GM19452 (cell line): ENCODE measurements around the gene JARID2.
"Not testable (repeated sequence)": the region's sequence is repeated elsewhere in the genome, so short reads cannot be mapped to it uniquely, and the experiment has no call there.

Experiments used
- ATAC-seq: cut with Tn5 transposase; IDR thresholded peaks from one replicate; pipeline ENCODE4 v1.9.1; 2021; ENCODE audit not compliant: unreplicated experiment

Gene JARID2

GRCh38 chr6:15287670-15288375 lies 42.0 kb downstream of the JARID2 start:
- ATAC-seq: peak; percentile 96

- ATAC-seq: no peak
These were observed 43.0 kb downstream of the JARID2 start for GRCh38 chr6:15288856-15289255.

DNA sequence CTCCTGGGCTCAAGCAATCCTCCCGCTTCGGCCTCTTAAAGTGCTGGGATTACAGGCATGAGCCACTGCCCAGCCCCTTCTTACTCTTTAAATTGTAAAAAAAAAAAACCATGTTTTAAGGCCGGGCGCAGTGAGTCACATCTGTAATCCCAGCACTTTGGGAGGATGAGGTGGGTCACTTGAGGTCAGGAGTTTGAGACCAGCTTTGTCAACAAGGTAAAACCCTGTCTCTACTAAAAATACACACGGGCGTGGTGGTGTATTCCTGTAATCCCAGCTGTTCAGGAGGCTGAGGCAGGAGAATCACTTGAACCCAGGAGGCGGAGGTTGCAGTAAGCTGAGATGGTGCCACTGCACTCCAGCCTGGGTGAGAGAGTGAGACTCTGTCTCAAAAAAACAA lies 43.6 kb downstream of the JARID2 start:
- not testable (repeated sequence) for ATAC-seq

DNA sequence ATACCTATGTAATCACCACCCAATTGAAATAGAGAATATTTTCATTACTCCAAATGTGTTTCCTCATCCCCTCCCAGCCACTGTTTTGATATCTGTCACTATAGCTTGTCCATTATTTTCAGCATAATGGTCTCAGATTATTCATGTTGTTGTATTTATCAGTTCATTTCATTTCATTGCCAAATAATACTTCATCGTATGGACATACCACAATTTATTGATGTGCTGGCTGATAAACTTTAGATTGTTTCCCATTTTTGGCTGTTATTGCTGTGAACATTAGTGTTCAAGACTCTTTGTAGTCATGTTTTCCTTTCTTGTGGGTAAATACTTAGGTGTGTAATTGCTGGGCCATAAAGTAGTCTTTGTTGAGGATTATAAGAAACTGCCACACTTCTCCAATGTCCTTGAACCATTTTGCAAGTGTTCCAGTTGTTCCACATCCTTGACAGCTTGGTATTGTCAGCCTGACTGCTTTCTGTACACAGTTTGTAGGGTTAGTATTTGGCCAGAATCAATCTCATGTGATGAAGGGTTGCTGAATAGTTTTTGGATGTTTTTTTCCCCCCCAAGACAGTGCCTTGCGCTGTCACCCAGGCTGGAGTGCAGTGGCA lies 44.3 kb downstream of the JARID2 start:
- ATAC-seq: no peak

DNA sequence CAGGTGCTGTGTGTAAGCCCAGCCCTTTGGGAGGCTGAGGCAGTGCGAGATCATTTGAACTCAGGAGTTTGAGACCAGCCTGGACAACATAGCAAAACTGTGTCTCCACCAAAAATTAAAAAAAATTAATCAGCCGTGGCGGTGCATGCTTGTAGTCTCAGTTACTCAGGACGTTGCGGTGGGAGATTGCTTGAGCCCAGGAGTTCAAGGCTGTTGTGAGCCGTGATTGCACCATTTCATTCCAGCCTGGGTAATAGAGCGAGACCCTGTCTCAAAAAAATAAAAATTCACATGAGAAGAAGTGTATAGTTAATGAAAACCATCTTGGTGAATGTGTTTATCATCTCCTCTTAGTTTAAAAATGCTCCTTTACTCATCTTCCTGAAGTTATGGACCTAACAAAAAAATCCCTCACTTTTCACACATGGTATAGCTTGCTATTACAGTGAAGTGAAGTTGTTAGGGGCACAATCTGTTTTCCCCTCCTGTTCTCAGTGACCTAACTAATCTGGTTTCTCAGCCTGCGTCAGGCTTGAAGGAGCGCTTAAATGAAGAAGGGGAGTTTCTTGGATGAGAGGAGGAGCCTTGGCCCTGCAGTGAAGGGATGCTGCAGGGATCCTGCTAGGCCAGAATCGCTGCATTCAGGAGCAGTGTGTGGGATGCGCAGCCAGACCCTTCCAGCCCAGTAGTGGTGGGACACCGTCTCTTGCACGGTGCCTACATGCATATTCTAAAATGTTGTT lies 45.3 kb downstream of the JARID2 start:
- ATAC-seq: no peak

DNA sequence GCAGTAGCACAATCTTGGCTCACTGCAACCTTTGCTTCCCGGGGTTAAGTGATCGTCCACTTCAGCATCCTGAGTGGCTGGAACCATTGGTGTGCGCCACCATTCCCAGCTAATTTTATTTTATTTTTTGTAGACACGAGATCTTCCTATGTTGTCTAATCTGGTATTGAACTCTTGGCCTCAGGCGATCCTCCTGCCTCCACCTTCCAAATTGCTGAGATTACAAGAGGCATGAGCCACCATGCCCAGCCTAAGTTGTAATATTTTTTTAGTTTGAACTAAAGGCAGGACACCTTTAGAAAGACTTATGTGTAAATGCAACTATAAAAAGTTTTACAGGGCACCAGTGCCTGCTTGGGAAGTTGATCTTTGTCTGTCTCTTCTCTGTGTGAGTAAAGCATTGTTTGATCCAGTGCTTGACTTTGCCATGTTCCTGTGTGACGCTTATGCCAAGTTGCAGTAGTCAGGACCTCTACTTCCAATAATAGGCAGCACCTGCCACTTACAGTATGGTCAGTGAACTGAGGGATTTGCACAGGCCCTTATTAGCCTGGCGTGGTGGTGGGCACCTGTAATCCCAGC lies 46.9 kb downstream of the JARID2 start:
- no peak for ATAC-seq

DNA sequence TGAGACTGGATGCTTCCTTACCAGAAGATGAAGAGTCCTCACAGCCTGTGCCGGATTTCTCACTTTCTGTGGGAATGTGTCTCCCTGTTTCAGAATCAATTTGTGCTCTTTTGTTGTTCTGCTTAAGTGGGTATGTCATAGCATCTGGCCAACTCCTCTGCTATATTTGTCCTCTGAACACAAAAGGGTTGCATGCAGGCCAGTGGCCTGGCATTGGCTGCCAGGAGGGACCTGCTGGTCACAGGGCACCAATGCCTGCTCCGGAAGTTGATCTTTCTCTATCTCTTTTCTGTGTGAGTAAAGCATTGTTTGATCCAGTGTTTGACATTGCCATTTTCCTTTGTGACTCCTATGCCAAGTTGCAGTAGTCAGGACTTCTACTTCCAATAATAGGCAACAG lies 47.8 kb downstream of the JARID2 start:
- ATAC-seq: no peak

DNA sequence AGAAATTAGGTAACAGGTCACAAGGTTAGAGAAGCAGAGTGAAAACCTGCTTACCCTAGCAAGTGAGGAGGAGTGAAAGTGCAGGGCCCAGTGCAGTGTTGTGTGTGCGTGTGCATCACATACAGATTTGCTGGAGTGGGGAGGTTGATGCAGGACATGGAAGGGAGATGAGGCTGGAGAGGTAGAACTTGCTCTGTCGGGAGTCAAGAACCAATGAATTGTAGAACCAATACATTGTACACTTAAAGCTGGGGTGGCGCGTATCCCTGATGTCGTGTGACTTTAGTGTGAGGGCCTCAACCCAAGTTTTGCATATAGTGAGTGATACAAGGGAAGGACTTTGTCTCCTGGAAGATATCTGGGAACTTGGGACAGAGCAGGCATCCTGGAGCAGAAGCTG lies 48.6 kb downstream of the JARID2 start:
- no peak for ATAC-seq

DNA sequence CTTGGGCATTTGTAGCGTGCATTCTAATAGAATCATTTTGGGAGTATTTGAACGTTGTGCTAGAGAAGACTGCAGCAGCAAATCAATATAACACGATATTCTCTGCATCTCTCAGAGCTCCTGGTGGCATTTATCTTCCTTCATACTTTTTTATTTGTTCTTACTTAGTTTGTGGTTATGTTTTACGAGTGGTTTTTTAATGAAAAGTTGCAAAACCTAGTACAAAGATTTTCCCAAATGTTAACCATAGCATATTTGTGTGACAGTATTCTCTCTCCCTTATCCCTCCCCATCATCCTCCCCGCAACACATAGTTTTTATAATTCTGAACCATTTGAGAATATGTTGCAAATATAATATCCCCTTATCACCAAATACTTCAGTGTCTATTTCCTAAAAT lies 50.4 kb downstream of the JARID2 start:
- ATAC-seq: no peak

DNA sequence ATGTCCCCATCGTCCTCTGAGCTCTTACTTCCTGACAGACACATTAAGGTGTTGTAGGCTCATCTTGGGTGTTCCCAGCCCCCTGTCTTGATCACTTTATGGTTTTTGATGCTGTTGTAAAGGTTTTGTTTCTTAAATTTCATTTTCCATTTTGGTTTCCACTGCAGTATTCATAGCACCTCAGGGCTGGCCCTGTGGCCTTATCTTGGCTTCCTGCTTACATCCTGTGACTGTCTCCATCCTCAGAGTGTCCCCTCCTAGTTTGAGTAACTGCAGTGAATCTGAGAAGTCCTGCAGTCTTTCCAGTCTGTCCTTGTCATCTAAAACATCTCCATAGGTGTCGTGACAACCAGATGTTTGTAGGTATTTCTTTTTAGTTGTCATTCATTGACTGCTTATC lies 50.9 kb downstream of the JARID2 start:
- no peak for ATAC-seq

DNA sequence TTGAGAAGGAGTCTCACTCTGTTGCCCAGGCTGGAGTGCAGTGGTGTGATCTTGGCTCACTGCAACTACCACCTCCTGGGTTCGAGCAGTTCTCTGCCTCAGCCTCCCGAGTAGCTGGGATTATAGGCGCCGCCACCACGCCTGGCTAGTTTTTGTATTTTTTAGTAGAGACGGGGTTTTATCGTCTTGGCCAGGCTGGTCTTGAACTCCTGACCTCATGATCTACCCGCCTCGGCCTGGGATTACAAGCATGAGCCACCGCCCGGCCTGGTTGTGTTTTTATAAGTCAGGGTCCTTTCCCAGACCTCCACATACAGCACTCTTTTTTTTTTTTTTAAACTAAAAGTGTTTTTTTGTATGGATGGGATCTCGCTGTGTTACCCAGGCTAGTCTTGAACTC lies 51.3 kb downstream of the JARID2 start:
- ATAC-seq: not testable (repeated sequence)

- no peak for ATAC-seq
These were observed 52.2 kb downstream of the JARID2 start for GRCh38 chr6:15297895-15298590.

GRCh38 chr6:15299430-15300131 lies 53.7 kb downstream of the JARID2 start:
- peak; percentile 81 for ATAC-seq

DNA sequence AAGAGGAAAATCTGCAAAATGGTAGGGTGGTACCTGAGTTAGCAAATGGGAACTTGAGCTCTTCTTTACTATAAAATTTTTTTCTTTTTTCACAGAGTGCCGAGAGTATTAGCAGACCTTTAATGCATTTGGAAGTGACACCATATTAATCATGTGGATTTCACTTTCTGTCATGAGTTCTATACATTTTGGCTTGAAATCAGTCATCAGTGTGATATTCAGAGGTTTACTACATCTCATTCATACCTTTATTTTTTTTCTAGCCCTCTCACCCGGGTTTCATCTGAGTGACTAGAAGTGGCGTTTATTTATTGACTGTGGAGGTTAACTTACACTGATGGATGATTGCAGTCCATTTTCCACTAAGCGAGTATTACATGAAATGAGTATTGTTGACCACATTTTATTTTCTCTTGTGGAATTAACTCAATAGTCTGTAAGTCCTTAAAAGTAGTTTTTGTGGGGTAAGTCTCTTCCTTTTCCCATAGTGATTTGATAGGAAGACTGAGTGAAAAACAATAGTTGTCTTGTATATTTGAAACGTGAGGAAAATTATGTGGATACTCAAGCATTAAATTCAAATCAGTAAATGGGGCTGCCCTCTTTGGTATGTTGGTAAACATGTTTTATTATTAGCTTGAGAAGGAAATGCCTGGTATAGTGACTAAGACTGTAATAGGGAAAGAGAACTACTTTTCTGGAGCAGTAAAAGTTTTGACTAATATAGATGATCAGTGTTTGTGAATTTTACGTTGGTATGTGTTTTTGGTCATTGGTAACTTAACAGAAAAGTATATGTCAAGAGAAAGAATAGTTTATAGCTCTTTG lies 55.5 kb downstream of the JARID2 start:
- ATAC-seq: no peak

GRCh38 chr6:15303162-15303919 lies 57.5 kb downstream of the JARID2 start:
- no peak for ATAC-seq

DNA sequence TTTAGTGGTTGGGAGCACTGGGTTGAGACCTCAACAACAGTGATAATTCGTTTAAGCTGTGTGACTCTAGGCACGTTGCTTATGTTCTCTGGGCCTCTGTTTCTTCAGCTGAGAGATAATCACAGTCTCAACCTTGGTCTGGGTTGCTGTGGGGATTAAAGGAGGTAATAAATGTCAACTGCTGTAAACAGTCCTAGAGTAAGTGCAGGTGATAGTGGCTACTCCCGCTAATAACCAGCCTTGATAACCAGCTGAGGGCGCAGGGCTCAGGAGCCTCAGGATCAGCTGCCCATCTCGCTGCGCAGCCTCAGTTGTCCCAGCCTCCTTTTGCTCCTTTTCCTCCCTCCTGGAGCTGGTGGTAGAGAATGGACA lies 58.0 kb downstream of the JARID2 start:
- no peak for ATAC-seq

GRCh38 chr6:15304337-15305042 lies 58.6 kb downstream of the JARID2 start:
- no peak for ATAC-seq

GRCh38 chr6:15305496-15305895 lies 59.6 kb downstream of the JARID2 start:
- peak; percentile 40 for ATAC-seq
